H7 (cell line): ENCODE results near the gene KCNJ14. TPM values are rescaled to one million over a fixed set of nuclear protein-coding genes. Genes with fewer than 3 reads are reported as not detected.
A peak's percentile ranks its signal among the peaks of the same experiment; 100 is the strongest.
"Not testable (repeated sequence)": the region's sequence is repeated elsewhere in the genome, so short reads cannot be mapped to it uniquely, and the experiment has no call there.

ENCODE experiments used
- DNase-seq: peaks from one replicate; pipeline ENCODE4 v3.0.0; 2012
- H3K27me3 ChIP-seq: 2 replicates; pipeline ENCODE4 v1.6.0; 2011; ENCODE audit warnings: mild to moderate bottlenecking, low read length; ENCODE audit not compliant: control insufficient read depth, insufficient read depth
- H3K36me3 ChIP-seq: replicated peaks from 2 replicates; pipeline ENCODE4 v1.5.1; 2011; ENCODE audit warnings: low read length; ENCODE audit not compliant: control insufficient read depth, insufficient read depth
- H3K4me3 ChIP-seq: 2 replicates; pipeline ENCODE4 v1.5.1; 2011; ENCODE audit warnings: low read depth, mild to moderate bottlenecking, control low read depth, low read length, moderate library complexity; ENCODE audit not compliant: insufficient read depth
- total RNA-seq: library from RNA; depleted of rRNA; stranded (reverse); fragments of >200 nt; shearing (Covaris generic); gene quantifications from 2 replicates; pipeline ENCODE4 v1.2.3, GENCODE V29; 2014

KCNJ14 gene
- total RNA-seq, 1 experiment from 2014 or later = 0.21 TPM

DNA sequence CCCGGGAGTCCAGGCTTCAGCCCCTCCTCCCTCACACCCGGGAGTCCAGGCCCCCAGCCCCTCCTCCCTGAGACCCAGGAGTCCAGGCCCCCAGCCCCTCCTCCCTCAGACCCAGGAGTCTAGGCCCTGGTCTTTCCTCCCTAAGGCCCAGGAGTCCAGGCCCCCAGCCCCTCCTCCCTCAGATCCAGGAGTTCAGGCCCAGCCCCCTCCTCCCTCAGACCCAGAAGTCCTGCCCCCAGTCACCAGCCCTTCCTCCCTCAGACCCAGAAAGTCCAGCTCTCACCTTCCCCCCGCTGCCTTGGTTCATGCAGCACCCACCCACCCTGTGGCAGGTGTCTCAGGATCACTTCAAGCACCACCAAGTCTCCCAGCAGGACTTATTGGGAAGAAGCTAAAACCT, 27.9 kb downstream of the KCNJ14 start:
- H3K4me3 ChIP-seq = no peak overlapping the region
- peaks cover 4% of the 10 kb centered on the region for H3K36me3 ChIP-seq
- no peaks in the 10 kb centered on the region; the same call in 1 of the 2 replicates for H3K27me3 ChIP-seq
- no peak for DNase-seq

DNA sequence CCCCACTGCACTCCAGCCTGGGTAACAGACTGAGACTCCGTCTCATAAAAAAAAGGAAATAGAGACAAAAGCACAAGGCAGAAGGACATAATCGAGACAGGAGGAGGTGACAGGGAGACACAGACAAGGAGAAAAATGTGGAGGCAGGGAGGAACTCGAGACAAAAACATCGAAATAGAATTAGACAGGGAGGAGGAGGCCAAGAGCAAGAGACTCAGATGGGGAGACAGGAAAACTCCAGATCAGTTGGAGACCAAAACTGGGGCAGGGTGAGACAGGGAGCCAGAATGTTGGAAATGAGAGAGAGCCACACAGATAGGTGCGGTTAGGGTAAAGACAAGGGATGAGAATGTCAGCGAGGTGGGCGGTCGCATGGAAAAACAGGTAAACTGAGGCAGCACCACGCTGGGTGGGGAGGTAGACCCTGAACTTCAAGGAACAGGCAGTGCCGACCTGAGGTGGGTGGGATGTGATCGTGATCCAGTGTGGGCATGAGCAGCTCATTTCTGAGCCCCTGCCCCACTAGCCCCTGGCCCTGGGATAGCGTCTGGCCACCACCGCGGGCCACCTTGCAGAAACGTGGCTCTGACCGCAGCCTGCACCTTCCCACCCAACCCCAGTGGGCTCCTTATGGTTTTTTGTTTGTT, 29.0 kb downstream of the KCNJ14 start:
- peaks cover 4% of the 10 kb centered on the region for H3K36me3 ChIP-seq
- H3K4me3 ChIP-seq = no peak overlapping the region
- H3K27me3 ChIP-seq = no peaks in the 10 kb centered on the region; the same call in 1 of the 2 replicates
- DNase-seq = peak; percentile 54

DNA sequence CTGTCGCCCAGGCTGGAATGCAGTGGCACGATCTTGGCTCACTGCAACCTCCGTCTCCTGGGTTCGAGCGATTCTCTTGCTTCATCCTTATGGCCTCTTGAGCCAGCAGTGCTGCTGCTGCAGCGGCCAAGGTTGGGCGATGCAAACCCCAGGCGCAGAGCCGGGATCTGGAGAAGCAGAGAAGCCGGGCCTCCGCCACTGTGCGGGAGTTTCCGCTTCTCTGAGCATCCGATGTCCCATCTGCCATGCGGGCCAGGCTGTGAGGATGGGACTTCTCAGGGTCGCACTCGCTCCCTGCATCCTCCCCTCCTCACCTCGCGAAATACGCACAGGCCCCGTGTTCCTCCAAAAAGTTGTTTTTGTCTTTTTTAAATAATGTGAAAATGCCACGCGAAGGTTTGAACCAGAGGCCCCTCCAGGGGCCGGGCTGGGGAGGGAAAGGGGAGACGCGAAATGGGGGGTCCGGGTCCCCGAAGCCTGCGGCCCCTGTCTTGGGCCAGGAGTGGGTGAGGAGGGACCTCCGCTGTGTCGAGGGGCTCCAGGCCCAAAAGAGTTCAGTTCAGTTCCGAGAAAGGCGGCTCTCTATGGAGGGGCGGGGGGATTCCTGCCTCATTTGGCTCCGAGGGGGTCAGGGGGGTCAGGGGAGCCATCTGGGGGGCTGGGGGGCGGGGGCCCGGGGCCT, 29.7 kb downstream of the KCNJ14 start:
- peaks cover 2% of the 10 kb centered on the region for H3K36me3 ChIP-seq
- no peak overlapping the region for H3K4me3 ChIP-seq
- DNase-seq = peak; percentile 76
- peaks cover 4% of the 10 kb centered on the region for H3K27me3 ChIP-seq

DNA sequence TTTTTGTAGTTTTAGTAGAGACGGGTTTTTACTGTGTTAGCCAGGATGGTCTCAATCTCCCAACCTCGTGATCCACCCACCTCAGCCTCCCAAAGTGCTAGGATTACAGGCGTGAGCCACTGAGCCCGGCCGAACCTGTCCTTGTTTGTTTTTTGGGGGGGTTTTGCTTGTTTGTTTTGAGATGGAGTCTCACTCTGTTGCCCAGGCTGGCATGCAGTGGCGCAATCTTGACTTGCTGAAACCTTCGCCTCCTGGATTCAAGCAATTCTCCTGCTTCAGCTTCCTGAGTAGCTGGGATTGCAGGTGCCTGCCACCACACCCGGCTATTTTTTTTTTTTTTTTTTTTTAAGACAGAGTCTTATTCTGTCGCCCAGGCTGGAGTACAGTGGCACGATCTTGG, 31.3 kb downstream of the KCNJ14 start:
- not testable (repeated sequence) for H3K36me3 ChIP-seq, DNase-seq, H3K4me3 ChIP-seq
- peaks cover 13% of the 10 kb centered on the region for H3K27me3 ChIP-seq

DNA sequence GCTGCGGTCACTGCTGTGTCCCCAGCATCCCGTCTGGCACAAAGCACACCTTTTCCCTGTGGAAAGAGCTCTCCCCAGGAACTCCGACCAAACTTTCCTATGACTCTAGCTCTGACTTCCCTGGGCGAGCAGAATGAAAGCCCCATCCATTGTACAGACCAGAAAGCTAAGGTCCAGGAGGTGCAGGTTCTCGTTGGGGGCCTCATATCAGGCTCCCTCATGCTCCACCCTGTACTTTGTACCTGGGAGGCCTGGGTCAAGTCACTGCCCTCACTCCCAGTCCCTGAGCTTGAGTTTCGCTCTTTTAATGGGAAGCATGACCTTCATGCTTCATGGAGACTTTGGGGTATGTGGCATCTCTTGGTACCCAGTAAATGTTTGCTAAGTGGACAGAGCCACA, 32.2 kb downstream of the KCNJ14 start:
- H3K4me3 ChIP-seq = no peak overlapping the region
- DNase-seq = peak; percentile 35
- no peaks in the 10 kb centered on the region; the same call in 1 of the 2 replicates for H3K36me3 ChIP-seq
- peaks cover 13% of the 10 kb centered on the region for H3K27me3 ChIP-seq

DNA sequence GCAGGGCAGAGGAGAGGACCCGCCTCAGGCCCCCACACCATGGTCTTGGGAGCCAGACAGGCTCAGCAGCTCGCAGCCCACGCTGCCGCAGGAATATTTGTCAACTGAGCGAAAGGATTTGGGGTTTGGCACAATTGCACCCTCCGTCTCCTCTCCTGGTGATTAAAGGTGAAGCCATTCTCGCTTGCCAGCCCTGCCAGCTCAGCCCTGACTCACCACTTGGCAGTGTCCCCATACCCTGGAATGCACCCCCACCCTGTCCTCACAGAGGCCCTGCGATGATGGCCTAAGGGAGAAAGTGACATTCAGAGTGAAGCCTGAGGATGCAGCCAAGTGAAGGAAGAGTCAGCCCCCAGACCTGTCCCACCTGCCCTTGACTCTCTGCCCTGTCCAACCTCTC, 32.6 kb downstream of the KCNJ14 start:
- DNase-seq = no peak
- peaks cover 13% of the 10 kb centered on the region for H3K27me3 ChIP-seq
- H3K36me3 ChIP-seq = no peaks in the 10 kb centered on the region; the same call in 1 of the 2 replicates
- H3K4me3 ChIP-seq = no peak overlapping the region

DNA sequence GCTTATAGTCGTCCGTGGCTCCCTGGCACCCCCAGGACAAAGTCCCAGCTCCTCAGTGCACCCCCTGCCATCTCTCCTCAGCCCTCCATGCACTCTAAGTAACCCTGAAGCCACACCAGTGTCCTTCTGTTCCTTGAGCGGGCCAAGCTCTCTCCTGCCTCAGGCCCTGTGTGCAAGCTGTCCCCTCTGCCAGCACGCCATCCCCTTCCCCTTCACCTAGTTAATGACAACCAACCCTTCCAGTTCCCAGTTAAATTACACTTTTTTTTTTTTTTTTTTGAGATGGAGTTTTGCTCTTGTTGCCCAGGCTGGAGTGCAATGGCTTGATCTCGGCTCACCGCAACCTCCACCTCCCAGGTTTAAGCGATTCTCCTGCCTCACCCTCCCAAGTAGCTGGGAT, 33.1 kb downstream of the KCNJ14 start:
- peaks cover 13% of the 10 kb centered on the region for H3K27me3 ChIP-seq
- H3K36me3 ChIP-seq, DNase-seq, H3K4me3 ChIP-seq: not testable (repeated sequence)

DNA sequence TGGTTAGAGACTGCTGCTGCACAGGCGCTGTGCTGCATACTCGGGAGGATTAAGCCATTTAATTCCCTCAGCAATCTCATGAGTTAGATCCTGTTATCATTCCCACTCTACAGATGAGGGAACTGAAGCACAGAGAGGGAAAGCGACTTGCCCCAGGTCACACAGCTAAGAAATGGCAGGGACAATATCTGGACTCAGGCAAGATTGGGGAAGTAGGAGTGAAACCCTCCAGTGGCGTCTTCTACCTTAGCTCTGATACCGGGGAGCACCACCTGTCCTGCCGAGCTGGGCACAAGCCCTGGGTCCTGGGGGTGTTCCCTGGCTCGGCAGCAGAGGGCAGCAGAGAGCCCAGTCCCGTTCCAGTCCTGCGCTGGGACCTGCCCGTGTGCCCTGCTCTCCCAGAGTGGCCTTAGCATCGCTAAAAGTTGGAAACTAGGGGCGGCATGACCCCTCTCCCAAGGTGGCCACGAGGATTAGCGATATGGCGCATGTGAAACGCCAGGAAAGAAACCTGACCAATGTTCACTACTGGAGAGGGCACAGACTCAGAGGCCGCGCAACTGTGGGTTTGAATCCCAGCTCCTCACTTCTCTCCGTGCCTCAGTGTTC, 34.3 kb downstream of the KCNJ14 start:
- Histone ChIP-seq H3K4me3 (no peak overlapping the region), H3K36me3 (no peaks in the 10 kb centered on the region; the same call in 1 of the 2 replicates), H3K27me3 (peaks cover 20% of the 10 kb centered on the region)
- peak; percentile 96 for DNase-seq

DNA sequence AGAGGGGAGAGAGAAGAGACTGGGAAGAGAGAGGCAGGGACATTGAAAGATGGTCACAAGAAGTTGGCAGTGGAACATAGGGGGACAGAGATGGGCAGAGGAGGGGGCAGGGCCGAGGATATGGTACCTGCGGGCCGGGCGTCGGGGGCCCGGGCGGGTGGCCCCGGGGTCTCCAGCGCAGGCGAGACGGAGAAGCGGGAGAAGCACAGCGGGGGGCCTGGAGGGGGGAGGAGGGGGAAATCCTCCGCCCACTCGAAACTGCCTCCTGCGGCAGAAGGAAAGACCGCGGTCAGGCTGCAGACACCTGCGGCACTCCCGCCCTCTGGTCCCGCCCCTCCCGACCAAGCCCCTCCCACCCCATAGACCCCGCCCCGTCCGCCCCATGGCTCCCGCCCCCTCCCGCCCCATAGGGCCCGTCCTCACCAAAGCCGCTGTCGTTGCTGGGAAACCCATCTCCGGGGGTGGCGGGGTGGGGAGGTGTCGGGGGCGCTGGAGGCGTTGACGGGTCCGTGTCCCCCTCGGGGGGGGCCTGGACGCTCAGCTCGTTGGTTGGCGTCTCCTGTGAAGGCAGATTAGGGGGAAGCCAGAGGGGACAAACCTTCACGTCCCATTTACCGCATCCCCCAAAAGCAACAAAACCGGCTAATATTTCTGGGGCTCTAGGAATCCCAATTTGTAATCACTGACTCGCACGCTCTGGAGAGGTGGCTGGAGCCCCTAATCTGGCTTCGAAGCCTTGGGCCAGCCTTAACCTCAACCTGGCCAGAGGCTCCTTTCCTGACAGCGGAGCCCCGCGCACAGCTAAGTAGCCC, 35.8 kb downstream of the KCNJ14 start:
- Histone ChIP-seq H3K27me3 (peaks cover 26% of the 10 kb centered on the region), H3K36me3 (no peaks in the 10 kb centered on the region; the same call in 1 of the 2 replicates), H3K4me3 (peak overlapping the region; percentile 53)
- peak; percentile 99 for DNase-seq

DNA sequence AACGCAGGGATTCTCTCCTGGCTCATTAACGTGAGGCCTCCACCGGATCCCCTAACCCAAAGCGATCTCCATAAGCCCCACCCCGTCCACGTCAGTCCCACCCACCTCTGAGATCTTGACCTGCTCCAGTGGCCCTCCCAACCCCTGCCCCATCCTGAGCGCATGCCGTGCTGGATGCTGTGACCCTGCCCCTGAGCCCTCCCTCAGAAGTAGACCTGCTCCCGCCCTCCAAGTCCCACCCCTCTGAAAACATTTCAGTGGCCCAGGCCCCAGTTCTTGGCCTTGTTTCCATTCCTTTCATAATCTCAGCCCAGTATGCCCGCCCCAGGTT, 36.4 kb downstream of the KCNJ14 start:
- H3K36me3 ChIP-seq = no peaks in the 10 kb centered on the region; the same call in 1 of the 2 replicates
- H3K27me3 ChIP-seq = peaks cover 26% of the 10 kb centered on the region
- DNase-seq = peak; percentile 94
- H3K4me3 ChIP-seq = peak overlapping the region; percentile 53

DNA sequence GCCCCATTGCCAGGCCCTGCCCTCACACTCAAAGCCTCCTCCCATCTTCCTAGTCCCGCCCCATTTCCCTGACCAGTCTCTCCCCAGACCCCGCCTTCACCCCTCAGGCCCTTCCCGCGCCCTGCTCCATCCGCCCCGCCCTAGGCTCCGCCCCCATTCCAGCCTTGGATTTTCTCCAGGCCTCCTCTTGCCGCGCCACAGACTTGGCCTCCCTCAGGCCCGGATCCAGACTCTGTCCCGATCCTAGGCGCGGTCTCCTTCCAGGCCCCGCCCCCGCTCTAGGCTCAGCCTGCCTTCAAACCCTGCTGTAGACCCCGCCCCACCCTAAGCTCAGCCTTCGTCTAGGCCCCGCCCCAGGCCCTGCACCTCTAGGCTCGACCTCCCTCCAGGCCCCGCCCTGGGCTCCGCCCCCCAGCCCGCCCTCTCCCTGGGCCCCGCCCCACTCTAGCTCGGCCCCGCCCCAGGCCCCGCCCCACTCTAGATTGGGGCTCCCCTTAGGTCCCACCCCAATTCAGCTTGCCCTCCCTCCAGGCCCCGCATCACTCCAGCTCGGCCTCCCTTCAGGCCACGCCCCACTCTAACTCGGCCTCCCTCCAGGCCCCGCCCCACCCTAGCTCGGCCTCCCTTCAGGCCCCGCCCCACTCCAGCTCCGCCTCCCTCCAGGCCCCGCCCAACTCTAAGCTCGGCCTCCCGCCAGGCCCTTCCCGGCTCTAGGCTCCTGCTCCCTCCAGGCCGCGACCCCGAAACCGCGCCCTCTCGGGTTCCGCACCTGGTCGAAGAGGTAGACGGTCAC, 37.7 kb downstream of the KCNJ14 start:
- Histone ChIP-seq H3K36me3 (no peaks in the 10 kb centered on the region; the same call in 1 of the 2 replicates), H3K27me3 (peaks cover 29% of the 10 kb centered on the region)
- DNase-seq = peak; percentile 100

DNA sequence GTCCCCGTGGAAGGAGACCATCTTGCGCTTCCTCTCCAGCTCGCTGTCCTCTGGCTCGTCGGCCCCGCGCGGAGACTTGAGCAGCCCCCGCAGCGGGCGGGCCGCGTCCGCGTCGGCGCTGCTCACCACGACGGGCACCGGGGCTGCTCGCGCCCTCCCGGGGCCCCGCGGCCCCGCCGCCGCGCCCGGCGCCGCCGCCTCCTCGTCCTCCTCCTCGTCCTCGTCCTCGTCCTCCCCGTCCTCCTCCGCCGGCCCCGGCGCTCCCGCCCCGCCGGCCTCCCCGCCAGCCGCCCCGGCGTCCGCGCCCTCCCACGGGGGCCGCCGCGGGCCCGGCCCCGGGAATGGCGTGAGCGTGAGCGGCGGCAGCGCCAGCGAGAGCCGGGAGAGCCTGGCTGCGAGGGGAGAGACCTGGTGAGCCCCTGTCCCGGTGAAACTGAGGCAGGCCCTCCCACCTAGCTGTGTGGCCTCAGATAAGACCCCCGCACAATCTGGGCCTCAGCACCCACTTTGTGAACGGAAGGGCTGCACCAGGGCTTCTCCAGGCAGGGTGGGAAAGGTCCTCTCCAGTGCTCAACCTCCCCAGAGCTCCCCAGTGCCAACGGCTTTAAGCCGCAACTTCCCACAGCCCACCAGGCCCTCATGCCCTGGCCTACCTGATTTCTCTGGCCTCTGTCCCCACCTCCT, 38.5 kb downstream of the KCNJ14 start:
- Histone ChIP-seq H3K27me3 (peaks cover 29% of the 10 kb centered on the region), H3K36me3 (no peaks in the 10 kb centered on the region; the same call in 1 of the 2 replicates), H3K4me3 (peak overlapping the region; percentile 69)
- DNase-seq = peak; percentile 51

More for the DNA sequence above, 37.7 kb downstream of the KCNJ14 start:
- peak overlapping the region; percentile 69 for H3K4me3 ChIP-seq

DNA sequence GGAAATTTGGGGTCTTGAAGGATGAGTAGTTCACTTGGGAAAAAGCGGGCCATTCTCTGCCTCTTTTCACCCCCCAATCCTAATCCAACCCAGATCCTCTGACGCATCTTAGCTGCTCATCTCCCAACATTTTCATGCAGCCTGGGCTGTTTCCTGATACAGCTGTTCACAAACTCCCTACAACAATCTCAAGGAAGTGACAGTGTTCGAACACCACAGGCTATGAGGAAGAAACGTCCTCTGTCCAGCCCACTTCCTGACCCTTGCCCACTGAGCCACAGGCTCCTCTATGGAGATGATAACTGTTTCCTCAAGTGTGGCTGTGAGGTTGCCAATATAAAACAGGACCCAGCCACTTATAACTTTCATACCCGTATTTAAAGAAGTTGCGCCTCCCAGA, 40.0 kb downstream of the KCNJ14 start:
- peaks cover 22% of the 10 kb centered on the region for H3K27me3 ChIP-seq
- no peak overlapping the region for H3K4me3 ChIP-seq
- no peak for DNase-seq
- H3K36me3 ChIP-seq = no peaks in the 10 kb centered on the region
